ENCODE results near the gene FAM3D. TPM values are rescaled to one million over a fixed set of nuclear protein-coding genes. Genes with fewer than 3 reads are reported as not detected.
A peak's percentile ranks its signal among the peaks of the same experiment; 100 is the strongest.

The FAM3D gene
- total RNA-seq, 1 experiment from 2014 or later, result not detected

DNA sequence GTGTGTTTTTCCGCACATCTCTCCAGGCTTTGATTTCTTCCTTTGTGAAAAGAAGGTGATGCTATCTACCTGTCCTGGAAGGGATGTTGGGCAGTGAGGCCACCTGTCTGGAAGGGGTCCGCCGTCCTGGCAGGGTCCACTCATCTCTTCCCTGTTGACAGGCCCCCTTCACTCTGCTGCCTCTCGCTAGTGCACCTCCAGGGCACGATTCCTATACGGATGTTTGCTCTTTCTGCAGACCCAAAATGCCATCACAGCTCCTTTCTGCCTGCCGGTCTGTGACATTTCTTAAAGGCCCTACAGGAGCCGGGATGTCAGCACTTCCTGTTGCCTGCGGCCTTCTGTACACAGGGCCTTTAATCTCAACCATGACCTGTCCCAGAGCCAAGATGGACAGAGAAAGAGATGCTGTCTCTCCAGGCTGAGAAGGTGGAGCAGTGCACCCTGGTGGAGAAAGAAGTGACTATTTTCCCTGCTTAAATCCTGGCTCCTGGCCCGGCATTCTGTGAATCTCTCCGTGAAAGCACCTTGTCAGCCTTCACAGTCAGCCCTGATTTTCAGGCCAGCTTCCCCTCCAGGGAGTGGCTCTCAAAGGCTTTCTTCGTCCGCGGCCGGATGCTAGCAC, 7.4 kb downstream of the FAM3D start:
- Histone ChIP-seq H3K27ac (ENCODE audit: low read length) (no peak overlapping the region), H3K4me3 (ENCODE audit: low read depth in 2 of 2, low read length in 2 of 2) (no peak overlapping the region), H3K4me1 (ENCODE audit: control insufficient read depth, insufficient read depth, low read length) (no peaks in the 10 kb centered on the region), H3K9me3 (ENCODE audit: control insufficient read depth, insufficient read depth, low read depth, low read length) (no peaks in the 10 kb centered on the region), H3K27me3 (ENCODE audit: control insufficient read depth, insufficient read depth, low read length) (no peaks in the 10 kb centered on the region; the same call in 1 of the 2 replicates), H3K36me3 (ENCODE audit: control insufficient read depth, insufficient read depth, low read length) (no peaks in the 10 kb centered on the region)
- CTCF ChIA-PET, result interaction anchor here (0.6 kb wide), 1 partner anchor 19 kb away, joined by 6 read pairs; no protein-coding TSS in a partner anchor
- POLR2A ChIA-PET, result no interaction called here
- in situ Hi-C loops (cut with HindIII; ENCODE audit: low pct_unique_long_range_greater_than_20kb, low sequenced_read_pairs), result no loop called here
- peak; percentile 72; the same call in 1 of the 2 replicates for ATAC-seq
- no peak for DNase-seq (ENCODE audit: low read depth, low spot score)
- TF ChIP-seq POLR2AphosphoS5 (IDR thresholded peaks at IDR 0.05; ENCODE audit: low read depth, low read length), result no peak
- TF ChIP-seq, protein P1, sequence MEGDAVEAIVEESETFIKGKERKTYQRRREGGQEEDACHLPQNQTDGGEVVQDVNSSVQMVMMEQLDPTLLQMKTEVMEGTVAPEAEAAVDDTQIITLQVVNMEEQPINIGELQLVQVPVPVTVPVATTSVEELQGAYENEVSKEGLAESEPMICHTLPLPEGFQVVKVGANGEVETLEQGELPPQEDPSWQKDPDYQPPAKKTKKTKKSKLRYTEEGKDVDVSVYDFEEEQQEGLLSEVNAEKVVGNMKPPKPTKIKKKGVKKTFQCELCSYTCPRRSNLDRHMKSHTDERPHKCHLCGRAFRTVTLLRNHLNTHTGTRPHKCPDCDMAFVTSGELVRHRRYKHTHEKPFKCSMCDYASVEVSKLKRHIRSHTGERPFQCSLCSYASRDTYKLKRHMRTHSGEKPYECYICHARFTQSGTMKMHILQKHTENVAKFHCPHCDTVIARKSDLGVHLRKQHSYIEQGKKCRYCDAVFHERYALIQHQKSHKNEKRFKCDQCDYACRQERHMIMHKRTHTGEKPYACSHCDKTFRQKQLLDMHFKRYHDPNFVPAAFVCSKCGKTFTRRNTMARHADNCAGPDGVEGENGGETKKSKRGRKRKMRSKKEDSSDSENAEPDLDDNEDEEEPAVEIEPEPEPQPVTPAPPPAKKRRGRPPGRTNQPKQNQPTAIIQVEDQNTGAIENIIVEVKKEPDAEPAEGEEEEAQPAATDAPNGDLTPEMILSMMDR (IDR thresholded peaks at IDR 0.05), result peak; percentile 49; the same call in 1 of the 2 replicates
- intact Hi-C loops (cut with micrococcal nuclease; ENCODE audit: unreplicated experiment), result no loop called here
- BruUV-seq (replicated peaks), result no TSS peak

DNA sequence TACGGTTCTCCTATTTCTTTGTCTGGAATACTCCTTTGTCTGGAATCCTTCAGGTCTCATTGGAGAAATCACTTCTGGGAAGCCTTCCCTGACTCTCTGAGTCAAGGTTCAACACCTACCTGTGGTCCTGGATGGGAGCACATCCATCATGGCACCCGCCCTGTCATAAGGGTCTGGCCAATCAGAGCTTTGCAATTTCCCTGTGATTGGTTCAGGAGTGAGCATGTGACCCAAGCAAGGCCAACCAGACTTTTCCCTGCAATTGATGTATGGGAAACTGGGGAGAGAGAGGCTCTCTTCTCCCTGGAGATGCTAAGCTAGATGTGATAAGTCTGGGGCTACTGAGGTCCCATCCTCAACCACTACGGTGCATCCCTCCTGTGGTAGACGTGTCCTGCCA, 8.1 kb downstream of the FAM3D start:
- H3K9me3 ChIP-seq (ENCODE audit: control insufficient read depth, insufficient read depth, low read depth, low read length), result no peaks in the 10 kb centered on the region
- no peak for ATAC-seq
- H3K27me3 ChIP-seq (ENCODE audit: control insufficient read depth, insufficient read depth, low read length), result no peaks in the 10 kb centered on the region; the same call in 1 of the 2 replicates
- DNase-seq (ENCODE audit: low read depth, low spot score), result no peak
- no peak overlapping the region for H3K27ac ChIP-seq (ENCODE audit: low read length)
- intact Hi-C loops (cut with micrococcal nuclease; ENCODE audit: unreplicated experiment) (no loop called here), in situ Hi-C loops (cut with HindIII; ENCODE audit: low pct_unique_long_range_greater_than_20kb, low sequenced_read_pairs) (no loop called here)
- H3K4me3 ChIP-seq (ENCODE audit: low read depth in 2 of 2, low read length in 2 of 2), result no peak overlapping the region
- ChIA-PET POLR2A (no interaction called here), CTCF (no interaction called here)
- H3K4me1 ChIP-seq (ENCODE audit: control insufficient read depth, insufficient read depth, low read length), result no peaks in the 10 kb centered on the region
- BruUV-seq (replicated peaks), result no TSS peak
- TF ChIP-seq SIN3A (IDR thresholded peaks at IDR 0.05; ENCODE audit: borderline replicate concordance, insufficient read depth, low read depth, low read length) (no peak), TCF7L2 (IDR thresholded peaks at IDR 0.05; ENCODE audit: low read depth, low read length) (no peak)
- TF ChIP-seq, protein P1 (IDR thresholded peaks at IDR 0.05), result no peak
- TF ChIP-seq, protein P2, sequence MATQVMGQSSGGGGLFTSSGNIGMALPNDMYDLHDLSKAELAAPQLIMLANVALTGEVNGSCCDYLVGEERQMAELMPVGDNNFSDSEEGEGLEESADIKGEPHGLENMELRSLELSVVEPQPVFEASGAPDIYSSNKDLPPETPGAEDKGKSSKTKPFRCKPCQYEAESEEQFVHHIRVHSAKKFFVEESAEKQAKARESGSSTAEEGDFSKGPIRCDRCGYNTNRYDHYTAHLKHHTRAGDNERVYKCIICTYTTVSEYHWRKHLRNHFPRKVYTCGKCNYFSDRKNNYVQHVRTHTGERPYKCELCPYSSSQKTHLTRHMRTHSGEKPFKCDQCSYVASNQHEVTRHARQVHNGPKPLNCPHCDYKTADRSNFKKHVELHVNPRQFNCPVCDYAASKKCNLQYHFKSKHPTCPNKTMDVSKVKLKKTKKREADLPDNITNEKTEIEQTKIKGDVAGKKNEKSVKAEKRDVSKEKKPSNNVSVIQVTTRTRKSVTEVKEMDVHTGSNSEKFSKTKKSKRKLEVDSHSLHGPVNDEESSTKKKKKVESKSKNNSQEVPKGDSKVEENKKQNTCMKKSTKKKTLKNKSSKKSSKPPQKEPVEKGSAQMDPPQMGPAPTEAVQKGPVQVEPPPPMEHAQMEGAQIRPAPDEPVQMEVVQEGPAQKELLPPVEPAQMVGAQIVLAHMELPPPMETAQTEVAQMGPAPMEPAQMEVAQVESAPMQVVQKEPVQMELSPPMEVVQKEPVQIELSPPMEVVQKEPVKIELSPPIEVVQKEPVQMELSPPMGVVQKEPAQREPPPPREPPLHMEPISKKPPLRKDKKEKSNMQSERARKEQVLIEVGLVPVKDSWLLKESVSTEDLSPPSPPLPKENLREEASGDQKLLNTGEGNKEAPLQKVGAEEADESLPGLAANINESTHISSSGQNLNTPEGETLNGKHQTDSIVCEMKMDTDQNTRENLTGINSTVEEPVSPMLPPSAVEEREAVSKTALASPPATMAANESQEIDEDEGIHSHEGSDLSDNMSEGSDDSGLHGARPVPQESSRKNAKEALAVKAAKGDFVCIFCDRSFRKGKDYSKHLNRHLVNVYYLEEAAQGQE (IDR thresholded peaks at IDR 0.05; ENCODE audit: insufficient read depth in 1 of 2, low read depth in 2 of 2, low read length in 1 of 2), result no peak
- no peaks in the 10 kb centered on the region for H3K36me3 ChIP-seq (ENCODE audit: control insufficient read depth, insufficient read depth, low read length)

All from Panc1 (cell line).